Glutamatergic neuron (in vitro differentiated cells): ENCODE data around the gene SMYD4. TPM values are rescaled to one million over a fixed set of nuclear protein-coding genes. Genes with fewer than 3 reads are reported as not detected.

Source experiments
- DNase-seq: peaks from one replicate; pipeline ENCODE4 v3.0.0; 2022
- H3K27ac Mint-ChIP-seq: one replicate; pipeline ENCODE4 v1.8.0; 2020; ENCODE audit warnings: mild to moderate bottlenecking, mixed read lengths, inconsistent platforms; ENCODE audit not compliant: unreplicated experiment
- H3K27me3 Mint-ChIP-seq: one replicate; pipeline ENCODE4 v1.8.0; 2020; ENCODE audit warnings: mild to moderate bottlenecking, moderate library complexity, mixed read lengths, inconsistent platforms; ENCODE audit not compliant: unreplicated experiment
- H3K36me3 Mint-ChIP-seq: one replicate; pipeline ENCODE4 v1.8.0; 2020; ENCODE audit warnings: mild to moderate bottlenecking, mixed read lengths, inconsistent platforms; ENCODE audit not compliant: unreplicated experiment
- H3K4me1 Mint-ChIP-seq: one replicate; pipeline ENCODE4 v1.8.0; 2020; ENCODE audit warnings: mild to moderate bottlenecking, low read depth, mixed read lengths, inconsistent platforms; ENCODE audit not compliant: unreplicated experiment
- H3K4me3 Mint-ChIP-seq: one replicate; pipeline ENCODE4 v1.8.0; 2020; ENCODE audit warnings: mild to moderate bottlenecking, mixed read lengths, inconsistent platforms; ENCODE audit not compliant: unreplicated experiment
- H3K9me3 Mint-ChIP-seq: one replicate; pipeline ENCODE4 v1.8.0; 2020; ENCODE audit warnings: mild to moderate bottlenecking, moderate library complexity, mixed read lengths, inconsistent platforms; ENCODE audit not compliant: unreplicated experiment
- CTCF ChIP-seq: fragments of 200-600 bp; sonication (generic); IDR thresholded peaks from one replicate; pipeline ENCODE4 v1.5.0; 2021; ENCODE audit not compliant: partially characterized antibody, unreplicated experiment
- long read RNA-seq: library from polyadenylated mRNA; unstranded; transcript quantifications from one replicate; pipeline ENCODE4 v2.0.0, GENCODE V29; 2020; ENCODE audit not compliant: unreplicated experiment
- total RNA-seq: library from RNA; stranded (reverse); fragmentation: NEBNext Ultra II Directional; extraction: Animal tissue kit (Norgen Biotek cat#: 25700); gene quantifications from one replicate; pipeline ENCODE4 v1.2.1, GENCODE V29; 2021; ENCODE audit not compliant: unreplicated experiment

The SMYD4 gene
- total RNA-seq, result 11.4 TPM
- long read RNA-seq, full-length matches to known transcripts, result 1 of 2 reads
- long read RNA-seq, partial matches to known transcripts, result 1 of 2 reads
- long read RNA-seq, other reads (novel, unspliced or antisense), result 0 of 2 reads

- H3K36me3 Mint-ChIP-seq, result no peaks in the 10 kb centered on the region
- H3K9me3 Mint-ChIP-seq, result peaks cover 9% of the 10 kb centered on the region
- peak within 1 kb of the TSS; percentile 93 for H3K4me3 Mint-ChIP-seq
- no peak for TF ChIP-seq CTCF
- peaks cover 10% of the 10 kb centered on the region for H3K4me1 Mint-ChIP-seq
- peak within 1 kb of the TSS; percentile 16 for H3K27ac Mint-ChIP-seq
- peak; percentile 91 for DNase-seq
- H3K27me3 Mint-ChIP-seq, result no peaks in the 10 kb centered on the region
These were observed at the start of gene SMYD4, which contains the start of gene RPA1 for GRCh38 chr17:1829592-1830257. SMYD4 (minus strand) TSS chr17:1829902; CDS start chr17:1827994, 1,908 bp downstream. RPA1 (plus strand) TSS chr17:1830005; CDS start chr17:1830094, 89 bp downstream.

- Mint-ChIP-seq H3K36me3 (peaks cover 5% of the 10 kb centered on the region), H3K27me3 (no peaks in the 10 kb centered on the region), H3K4me1 (no peaks in the 10 kb centered on the region), H3K4me3 (no peak overlapping the region), H3K27ac (no peak overlapping the region), H3K9me3 (peaks cover 4% of the 10 kb centered on the region)
- DNase-seq, result no peak
- TF ChIP-seq CTCF, result no peak
These were observed 48.9 kb upstream of the SMYD4 start for GRCh38 chr17:1878419-1879121.

GRCh38 chr17:1875597-1875996 is 45.9 kb upstream of the SMYD4 start:
- Mint-ChIP-seq H3K4me1 (no peaks in the 10 kb centered on the region), H3K9me3 (peaks cover 4% of the 10 kb centered on the region), H3K4me3 (no peak overlapping the region), H3K27me3 (no peaks in the 10 kb centered on the region), H3K36me3 (peaks cover 5% of the 10 kb centered on the region), H3K27ac (no peak overlapping the region)
- no peak for DNase-seq
- no peak for TF ChIP-seq CTCF

GRCh38 chr17:1873418-1873817 is 43.7 kb upstream of the SMYD4 start:
- H3K27me3 Mint-ChIP-seq, result no peaks in the 10 kb centered on the region
- no peak overlapping the region for H3K4me3 Mint-ChIP-seq
- H3K9me3 Mint-ChIP-seq, result peaks cover 1% of the 10 kb centered on the region
- no peaks in the 10 kb centered on the region for H3K4me1 Mint-ChIP-seq
- no peaks in the 10 kb centered on the region for H3K36me3 Mint-ChIP-seq
- DNase-seq, result no peak
- no peak for TF ChIP-seq CTCF
- H3K27ac Mint-ChIP-seq, result no peak overlapping the region

- no peak for TF ChIP-seq CTCF
These were observed 43.3 kb upstream of the SMYD4 start for GRCh38 chr17:1872976-1873375.

More at GRCh38 chr17:1872976-1873375, 43.3 kb upstream of the SMYD4 start:
- H3K36me3 Mint-ChIP-seq, result no peaks in the 10 kb centered on the region
- H3K27me3 Mint-ChIP-seq, result no peaks in the 10 kb centered on the region
- no peak overlapping the region for H3K4me3 Mint-ChIP-seq
- H3K27ac Mint-ChIP-seq, result no peak overlapping the region
- H3K9me3 Mint-ChIP-seq, result peaks cover 1% of the 10 kb centered on the region
- H3K4me1 Mint-ChIP-seq, result no peaks in the 10 kb centered on the region
- no peak for DNase-seq
